DND-41 (cell line): ENCODE data around the gene C7orf25.

Experiments used
- EZH2 ChIP-seq: IDR thresholded peaks from 3 replicates; pipeline ENCODE4 v1.6.1; 2012; ENCODE audit warnings: borderline replicate concordance, low read depth, mild to moderate bottlenecking, moderate library complexity, low read length, inconsistent platforms; ENCODE audit not compliant: severe bottlenecking
- TF ChIP-seq, protein P1 (sequence below): IDR thresholded peaks from 2 replicates; pipeline ENCODE4 v1.5.1; 2012; ENCODE audit warnings: borderline replicate concordance, low read length, moderate library complexity, mild to moderate bottlenecking; ENCODE audit not compliant: poor library complexity, severe bottlenecking; ENCODE audit errors: extremely low read depth

DNA sequence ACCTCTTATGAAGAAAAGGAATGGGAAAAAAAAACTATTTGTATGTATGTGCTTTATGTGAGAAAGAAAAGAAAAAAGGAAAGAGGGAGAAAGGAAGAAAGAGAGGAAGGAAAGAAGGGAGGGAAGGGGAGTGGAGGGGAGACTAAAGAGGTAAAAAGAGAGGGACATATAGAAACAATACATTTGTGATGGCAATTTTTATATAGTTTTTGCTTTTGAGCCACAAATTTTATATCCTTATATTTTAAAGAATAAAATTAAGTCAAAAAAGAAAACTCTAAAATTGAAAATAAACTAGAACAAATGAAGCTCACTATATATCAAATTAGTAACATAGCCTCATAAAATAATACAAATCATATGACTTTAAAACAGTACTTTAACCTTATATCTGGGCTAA is 11.0 kb downstream of the C7orf25 start:
- TF ChIP-seq, protein P1, sequence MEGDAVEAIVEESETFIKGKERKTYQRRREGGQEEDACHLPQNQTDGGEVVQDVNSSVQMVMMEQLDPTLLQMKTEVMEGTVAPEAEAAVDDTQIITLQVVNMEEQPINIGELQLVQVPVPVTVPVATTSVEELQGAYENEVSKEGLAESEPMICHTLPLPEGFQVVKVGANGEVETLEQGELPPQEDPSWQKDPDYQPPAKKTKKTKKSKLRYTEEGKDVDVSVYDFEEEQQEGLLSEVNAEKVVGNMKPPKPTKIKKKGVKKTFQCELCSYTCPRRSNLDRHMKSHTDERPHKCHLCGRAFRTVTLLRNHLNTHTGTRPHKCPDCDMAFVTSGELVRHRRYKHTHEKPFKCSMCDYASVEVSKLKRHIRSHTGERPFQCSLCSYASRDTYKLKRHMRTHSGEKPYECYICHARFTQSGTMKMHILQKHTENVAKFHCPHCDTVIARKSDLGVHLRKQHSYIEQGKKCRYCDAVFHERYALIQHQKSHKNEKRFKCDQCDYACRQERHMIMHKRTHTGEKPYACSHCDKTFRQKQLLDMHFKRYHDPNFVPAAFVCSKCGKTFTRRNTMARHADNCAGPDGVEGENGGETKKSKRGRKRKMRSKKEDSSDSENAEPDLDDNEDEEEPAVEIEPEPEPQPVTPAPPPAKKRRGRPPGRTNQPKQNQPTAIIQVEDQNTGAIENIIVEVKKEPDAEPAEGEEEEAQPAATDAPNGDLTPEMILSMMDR: no peak
- no peak for TF ChIP-seq EZH2
